Heart left ventricle (tissue), 13 donors: ENCODE measurements around the gene KRTAP10-6.

Source experiments
- CTCF ChIP-seq, 12 donors: fragments of 200-600 bp; sonication (generic) in 4 of 12; IDR thresholded peaks; one replicate each; pipeline versions ENCODE4 v1.5.0 to v1.8.0; 2018 to 2022; ENCODE audit warnings: antibody characterized with exemption in 12 of 12, mild to moderate bottlenecking in 5 of 12
- POLR2A ChIP-seq, 2 donors: fragments of 450-650 bp; IDR thresholded peaks; one replicate each; pipeline ENCODE4 v1.6.1; 2017; ENCODE audit warnings: antibody characterized with exemption in 2 of 2, mild to moderate bottlenecking in 2 of 2, moderate library complexity in 2 of 2
- donor health status: ischemic (EF 13 %, LVEDD 7.1; RV severe dilation, severe dysfunction).
- donor health status: DM: no; HTN: yes; CAD: no.
- donor health status: DM: no; HTN: no; CAD: no.
- donor health status: ischemic (EF 25% LVEDD 6.9; RV normal size, moderate dysfunction).
- donor health status: ischemic (EF 25% LVEDD 5.7; RV mildly dilated, moderate dysfunction).
- donor health status: ischemic (EF 35%, LVEDD 5.7; RV mildly dilated, moderate dysfunction).
- donor health status: nonischemic (EF 11% LVEDD 7.7; RV severe dilation, severe dysfunction).
- donor health status: DM: yes; HTN: yes; CAD: no.
- donor health status: PGD.
- donor health status: ischemic (EF 29% LVEDD 5.4; RV normal size, mild dysfunction).
- donor health status: nonischemic (EF 23%, LVEDD 6.1; RV moderate dilation, normal function).

DNA sequence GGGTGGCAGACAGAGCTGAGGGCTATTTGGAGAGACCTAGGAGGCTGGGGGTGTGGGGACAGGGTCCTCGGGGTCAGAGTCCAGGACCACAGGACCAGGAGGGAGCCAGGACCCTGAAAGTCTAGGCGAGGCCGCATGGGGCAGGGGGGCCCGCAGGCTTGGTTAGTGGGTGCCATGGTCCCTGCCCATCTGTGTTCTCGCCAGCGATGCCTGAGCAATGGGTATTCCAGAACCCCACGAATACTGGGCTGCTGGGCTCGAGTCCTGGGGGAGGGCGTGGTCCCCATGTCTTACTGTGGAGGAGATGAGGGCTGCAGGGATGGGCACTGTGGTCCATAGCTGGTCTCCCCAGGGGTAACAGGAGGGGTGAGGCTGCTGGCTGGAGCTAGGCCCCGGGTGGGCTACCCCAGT, 2.0 kb downstream of the KRTAP10-6 start:
- TF ChIP-seq CTCF (IDR thresholded peaks at IDR 0.05) (no peak), POLR2A (IDR thresholded peaks at IDR 0.05) (no peak)
